OCI-LY7 (cell line): ENCODE measurements around the gene DCHS1. TPM values are rescaled to one million over a fixed set of nuclear protein-coding genes. Genes with fewer than 3 reads are reported as not detected.

ENCODE experiments used
- BruUV-seq: library from RNA; stranded (reverse); fragments of 400-500 nt; replicated peaks from 2 replicates; lab custom pipeline; 2021; lab: Mats Ljungman, UMichigan
- CTCF ChIA-PET: fragments of 300-600 bp; sonication (Branson Sonifier 250); formaldehyde crosslinking; loops from one replicate; lab custom pipeline; 2022; ENCODE audit warnings: antibody characterized with exemption; ENCODE audit not compliant: unreplicated experiment; lab: Charles Lee
- POLR2A ChIA-PET: fragments of 300-600 bp; sonication (Branson Sonifier 250); formaldehyde crosslinking; loops from one replicate; lab custom pipeline; 2022; ENCODE audit warnings: antibody characterized with exemption; lab: Charles Lee
- DNase-seq: peaks from one replicate; pipeline ENCODE4 v3.0.0-alpha.2; 2015; ENCODE audit warnings: low spot score
- H2AFZ ChIP-seq: fragments of 200-600 bp; sonication (generic), shearing (Covaris generic); 2 replicates; pipeline ENCODE4 v1.6.1; 2014; ENCODE audit warnings: mild to moderate bottlenecking, antibody characterized with exemption, low read length, moderate library complexity
- H3K27ac ChIP-seq: fragments of 200-600 bp; sonication (generic); 2 replicates; pipeline ENCODE4 v1.5.1; 2014; ENCODE audit warnings: mixed run types, low read depth, mild to moderate bottlenecking, moderate library complexity, low read length, inconsistent platforms; ENCODE audit not compliant: poor library complexity, severe bottlenecking
- H3K36me3 ChIP-seq: fragments of 200-600 bp; sonication (generic); 2 replicates; pipeline ENCODE4 v1.6.1; 2014; ENCODE audit warnings: mild to moderate bottlenecking, antibody characterized with exemption, low read length, moderate library complexity, mixed read lengths; ENCODE audit not compliant: insufficient read depth
- H3K4me1 ChIP-seq: fragments of 200-600 bp; sonication (generic); 2 replicates; pipeline ENCODE4 v1.5.1; 2014; ENCODE audit warnings: mild to moderate bottlenecking, low read length; ENCODE audit not compliant: insufficient read depth, poor library complexity, severe bottlenecking
- H3K4me2 ChIP-seq: fragments of 200-600 bp; sonication (generic); 2 replicates; pipeline ENCODE4 v1.6.1; 2014; ENCODE audit warnings: mild to moderate bottlenecking, low read length
- H3K4me3 ChIP-seq: fragments of 200-600 bp; sonication (generic); 2 replicates; pipeline ENCODE4 v1.5.1; 2014; ENCODE audit warnings: mild to moderate bottlenecking, low read depth, low read length; ENCODE audit not compliant: poor library complexity, severe bottlenecking
- H3K79me2 ChIP-seq: fragments of 200-600 bp; sonication (generic); 2 replicates; pipeline ENCODE4 v1.6.1; 2016; ENCODE audit warnings: low read depth, mild to moderate bottlenecking, low read length, moderate library complexity, mixed read lengths; ENCODE audit not compliant: insufficient read depth
- H3K9me2 ChIP-seq: fragments of 200-600 bp; sonication (generic); 2 replicates; pipeline ENCODE4 v1.6.1; 2016; ENCODE audit warnings: mild to moderate bottlenecking, low read length, mixed read lengths; ENCODE audit not compliant: insufficient read depth
- H3K9me3 ChIP-seq: fragments of 200-600 bp; sonication (generic); 2 replicates; pipeline ENCODE4 v1.6.1; 2014; ENCODE audit warnings: mild to moderate bottlenecking, mixed run types, low read length, mixed read lengths
- H4K20me1 ChIP-seq: fragments of 200-600 bp; sonication (generic); 2 replicates; pipeline ENCODE4 v1.6.1; 2014; ENCODE audit warnings: mild to moderate bottlenecking, antibody characterized with exemption, low read length, moderate library complexity, mixed read lengths; ENCODE audit not compliant: insufficient read depth
- CTCF ChIP-seq: fragments of 200-600 bp; sonication (generic); conservative IDR thresholded peaks from 2 replicates; pipeline ENCODE4 v1.5.1; 2014; ENCODE audit warnings: mild to moderate bottlenecking, antibody characterized with exemption, low read length, moderate library complexity, mixed read lengths
- EZH2phosphoT487 ChIP-seq: fragments of 200-600 bp; sonication (generic); IDR thresholded peaks from 2 replicates; pipeline ENCODE4 v1.6.1; 2018; ENCODE audit warnings: low read depth, borderline replicate concordance, mild to moderate bottlenecking, mixed run types, antibody characterized with exemption, low read length, moderate library complexity, mixed read lengths
- intact Hi-C: fragments of 100-400 bp; cut with micrococcal nuclease; formaldehyde crosslinking; loops from one replicate; pipeline ENCODE4 v1.10.0; 2022; ENCODE audit not compliant: unreplicated experiment
- total RNA-seq, 2 experiments: library from RNA; depleted of rRNA in 1 of 2; stranded (reverse); fragments of >200 nt in 1 of 2; shearing (Covaris generic) in 1 of 2; gene quantifications; 2 replicates each; pipeline ENCODE4 v1.2.3, GENCODE V29; 2014 to 2022

DCHS1 gene
- total RNA-seq, 2 experiments from 2014 or later: 0.67 to 1.1 TPM

- Histone ChIP-seq H2AFZ (no peak overlapping the region), H3K36me3 (peaks cover 57% of the 10 kb centered on the region), H3K4me1 (peaks cover 55% of the 10 kb centered on the region), H3K27ac (no peak overlapping the region), H3K4me3 (no peak overlapping the region), H3K4me2 (no peak overlapping the region), H3K79me2 (peaks cover 36% of the 10 kb centered on the region), H3K9me3 (no peaks in the 10 kb centered on the region), H3K9me2 (no peaks in the 10 kb centered on the region), H4K20me1 (peaks cover 14% of the 10 kb centered on the region)
- no peak for DNase-seq
- ChIA-PET CTCF (no interaction called here), POLR2A (interaction anchor here (0.6 kb wide), 1 partner anchor 137 kb away, joined by 4 read pairs; no protein-coding TSS in a partner anchor)
- intact Hi-C loops: no loop called here
- BruUV-seq: no TSS peak
- TF ChIP-seq CTCF (no peak), EZH2phosphoT487 (no peak)
Measured at GRCh38 chr11:6609502-6610015, 46.0 kb downstream of the DCHS1 start.

- no peak overlapping the region for H3K4me2 ChIP-seq
- peaks cover 14% of the 10 kb centered on the region for H4K20me1 ChIP-seq
- H3K79me2 ChIP-seq: peaks cover 42% of the 10 kb centered on the region
- H3K4me3 ChIP-seq: no peak overlapping the region
- no TSS peak for BruUV-seq
- no peaks in the 10 kb centered on the region for H3K9me2 ChIP-seq
- no peak overlapping the region for H2AFZ ChIP-seq
- ChIA-PET POLR2A (interaction anchor here (0.6 to 2.2 kb wide), 2 partner anchors 16 to 136 kb away, joined by 4 read pairs; no protein-coding TSS in a partner anchor), CTCF (no interaction called here)
- peaks cover 55% of the 10 kb centered on the region for H3K36me3 ChIP-seq
- no peak overlapping the region for H3K27ac ChIP-seq
- DNase-seq: no peak
- peaks cover 57% of the 10 kb centered on the region for H3K4me1 ChIP-seq
- H3K9me3 ChIP-seq: no peaks in the 10 kb centered on the region
- no peak for TF ChIP-seq CTCF
- intact Hi-C loops: no loop called here
Measured at GRCh38 chr11:6608726-6609501, 46.7 kb downstream of the DCHS1 start.

- no peak for TF ChIP-seq CTCF
- no peak for TF ChIP-seq EZH2phosphoT487
- H3K4me2 ChIP-seq: no peak overlapping the region
- peaks cover 55% of the 10 kb centered on the region for H3K36me3 ChIP-seq
- no peak overlapping the region for H3K4me3 ChIP-seq
- H2AFZ ChIP-seq: no peak overlapping the region
- peaks cover 15% of the 10 kb centered on the region for H4K20me1 ChIP-seq
- BruUV-seq: no TSS peak
- intact Hi-C loops: no loop called here
- H3K9me3 ChIP-seq: no peaks in the 10 kb centered on the region
- H3K4me1 ChIP-seq: peaks cover 53% of the 10 kb centered on the region
- POLR2A ChIA-PET: interaction anchor here (1.3 to 2.2 kb wide), 2 partner anchors 10 to 15 kb away, joined by 3 to 4 read pairs; no protein-coding TSS in a partner anchor
- no peak overlapping the region for H3K27ac ChIP-seq
- DNase-seq: no peak
- peaks cover 48% of the 10 kb centered on the region for H3K79me2 ChIP-seq
- H3K9me2 ChIP-seq: no peaks in the 10 kb centered on the region
- CTCF ChIA-PET: no interaction called here
Measured at GRCh38 chr11:6608011-6608410, 47.6 kb downstream of the DCHS1 start.
